ENCODE data around the gene LMF1. TPM values are rescaled to one million over a fixed set of nuclear protein-coding genes. Genes with fewer than 3 reads are reported as not detected.

LMF1 gene
- 15.1 and 16.4 TPM in 2 replicates for total RNA-seq

GRCh38 chr16:970766-971581 is at the start of gene LMF1:
Gene LMF1 (minus strand): TSS chr16:970984. CDS start chr16:970980, 4 bp downstream.

GRCh38 chr16:981695-982144 is 10.9 kb upstream of the LMF1 start, which contains the start of gene SOX8:
Gene SOX8 (plus strand): TSS chr16:981770. CDS start chr16:981923, 153 bp downstream.

Other genes starting within 250 kb of the LMF1 start
- 30.3 and 33.7 TPM in 2 replicates for gene ANTKMT, start 249.8 kb downstream of the LMF1 start, total RNA-seq
- gene CCDC78, start 244.5 kb downstream of the LMF1 start, total RNA-seq = 0.67 and 1.5 TPM in 2 replicates
- 13.1 and 14.0 TPM in 2 replicates for gene HAGHL, start 243.9 kb downstream of the LMF1 start, total RNA-seq
- 22.0 and 26.4 TPM in 2 replicates for gene CIAO3, start 230.0 kb downstream of the LMF1 start, total RNA-seq
- under 0.01 TPM in 1 of 2 replicates, not detected in the other for gene MSLN, start 210.2 kb downstream of the LMF1 start, total RNA-seq
- gene RPUSD1, start 182.6 kb downstream of the LMF1 start, total RNA-seq = 29.1 and 36.0 TPM in 2 replicates
- 29.8 and 32.7 TPM in 2 replicates for gene CHTF18, start 182.4 kb downstream of the LMF1 start, total RNA-seq
- gene GNG13, start 170.2 kb downstream of the LMF1 start, total RNA-seq = not detected in 2 replicates
- gene SOX8, start 10.8 kb upstream of the LMF1 start, total RNA-seq = 0.15 TPM in 1 of 2 replicates, not detected in the other
- gene SSTR5, start 101.8 kb upstream of the LMF1 start, total RNA-seq = not detected in 2 replicates
- not detected in 2 replicates for gene C1QTNF8, start 125.3 kb upstream of the LMF1 start, total RNA-seq
- 0.34 and 0.59 TPM in 2 replicates for gene CACNA1H, start 182.1 kb upstream of the LMF1 start, total RNA-seq

All from bronchus fibroblast of lung (primary cell).